GM19455 (cell line): ENCODE measurements around the gene TTYH2.

ENCODE experiments used
- ATAC-seq: cut with Tn5 transposase; IDR thresholded peaks from one replicate; pipeline ENCODE4 v1.9.1; 2021; ENCODE audit not compliant: unreplicated experiment

TTYH2 gene

GRCh38 chr17:74194682-74195081, 18.7 kb upstream of the TTYH2 start:
- no peak for ATAC-seq

GRCh38 chr17:74196541-74197317, 16.6 kb upstream of the TTYH2 start:
- no peak for ATAC-seq

GRCh38 chr17:74197801-74198200, 15.6 kb upstream of the TTYH2 start:
- no peak for ATAC-seq

- ATAC-seq = no peak
Observed at GRCh38 chr17:74198694-74199093, 14.7 kb upstream of the TTYH2 start.

- no peak for ATAC-seq
Observed at GRCh38 chr17:74199306-74200092, 13.9 kb upstream of the TTYH2 start.

DNA sequence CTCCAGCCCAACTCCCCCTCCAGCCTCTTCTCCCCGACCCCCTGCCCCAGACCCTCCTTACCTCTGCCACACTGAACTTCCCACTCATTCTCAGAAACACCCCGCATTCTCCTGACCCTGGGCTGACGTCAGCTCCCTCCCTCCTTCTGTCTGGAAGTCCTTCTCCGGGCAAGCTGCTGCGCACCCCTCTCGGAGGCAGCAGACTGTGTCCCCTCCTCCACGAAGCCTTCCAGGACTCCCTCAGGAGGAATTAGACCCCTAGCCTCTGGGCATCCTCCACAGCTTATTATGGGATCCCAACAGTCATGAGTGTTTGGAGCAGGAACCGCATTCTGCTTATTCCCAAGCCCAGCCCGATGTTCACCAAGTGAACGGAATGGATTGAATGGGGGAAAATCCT, 13.3 kb upstream of the TTYH2 start:
- no peak for ATAC-seq

DNA sequence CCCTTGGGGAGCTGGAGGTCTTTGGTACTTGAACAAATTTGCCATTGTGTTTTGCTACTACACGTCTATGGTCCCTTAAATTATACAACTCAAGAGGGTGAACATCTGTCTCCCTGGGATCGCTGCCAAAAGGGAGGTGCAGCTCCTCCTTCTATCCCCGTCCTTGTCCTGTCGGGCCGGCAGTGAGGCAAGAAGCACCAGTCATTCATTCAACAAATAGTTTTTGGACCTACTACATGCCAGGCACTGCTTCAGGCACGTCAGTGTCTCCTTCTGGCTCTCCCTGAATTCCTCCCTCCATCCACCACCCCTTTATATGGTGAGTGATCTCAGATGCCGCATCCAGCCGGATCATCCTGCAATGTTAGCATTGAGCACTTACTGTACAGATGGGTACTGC, 12.1 kb upstream of the TTYH2 start:
- ATAC-seq = no peak

- no peak for ATAC-seq
Observed at GRCh38 chr17:74201948-74202347, 11.4 kb upstream of the TTYH2 start.

DNA sequence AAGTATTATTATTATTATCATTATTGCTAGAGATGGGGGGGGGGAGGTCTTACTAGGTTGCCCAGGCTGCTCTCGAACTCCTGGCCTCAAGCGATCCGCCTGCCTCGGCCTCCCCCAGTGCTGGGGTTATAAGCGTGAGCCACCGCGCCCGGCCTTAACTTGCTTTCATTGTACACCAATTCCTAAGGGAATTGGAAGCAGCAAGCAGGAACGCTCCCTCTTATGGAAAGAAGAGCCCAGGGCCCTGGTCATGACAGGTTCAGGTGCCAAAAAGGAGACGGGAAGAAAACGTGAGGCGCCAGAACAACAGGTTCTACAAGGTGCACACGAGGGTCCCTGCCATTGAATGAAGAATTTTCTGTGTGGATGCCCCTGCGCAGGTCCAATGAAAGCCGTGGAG, 10.4 kb upstream of the TTYH2 start:
- no peak for ATAC-seq

- ATAC-seq = peak; percentile 65
Observed at GRCh38 chr17:74203439-74204240, 9.7 kb upstream of the TTYH2 start, which contains the start of gene RPL38. Gene RPL38 (plus strand): TSS chr17:74203678. CDS start chr17:74203956, 278 bp downstream.

DNA sequence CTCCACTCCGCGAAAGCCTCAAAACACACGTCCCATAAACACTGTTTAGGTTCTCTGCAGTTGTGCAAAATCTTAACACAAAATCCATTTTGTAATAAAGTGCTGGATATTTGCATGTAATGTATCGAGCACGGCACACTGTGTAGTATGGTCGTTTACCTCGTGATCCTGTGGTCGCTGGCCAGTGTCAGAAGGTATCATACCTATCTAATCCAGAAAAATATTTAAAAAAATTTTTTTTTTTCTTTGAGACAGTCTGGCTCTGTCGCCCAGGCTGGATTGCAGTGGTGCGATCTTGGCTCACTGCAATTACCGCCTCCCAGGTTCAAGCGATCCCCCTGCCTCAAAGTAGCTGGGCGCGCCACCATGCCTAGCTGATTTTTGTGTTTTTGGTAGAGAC, 8.9 kb upstream of the TTYH2 start:
- ATAC-seq = no peak

DNA sequence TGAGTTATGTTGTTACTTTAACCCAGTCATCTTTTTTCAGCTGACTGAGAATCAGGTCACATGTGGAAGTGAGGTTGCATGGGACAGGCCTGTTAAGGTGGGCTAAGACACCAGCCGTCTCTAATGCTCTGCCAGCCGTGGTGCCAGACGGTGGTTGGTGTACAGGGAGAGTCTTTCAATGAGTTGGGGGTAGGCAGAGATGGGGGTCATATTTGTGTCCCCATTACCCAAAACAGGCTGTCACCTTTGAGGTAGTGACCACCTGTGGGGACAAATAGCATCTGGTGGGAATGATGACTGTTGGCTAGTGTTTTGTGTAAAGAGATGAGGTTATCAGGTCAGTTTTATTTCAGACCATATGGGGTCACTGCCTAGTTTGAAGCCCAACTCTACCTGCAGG, 8.1 kb upstream of the TTYH2 start:
- ATAC-seq = no peak

GRCh38 chr17:74206332-74206818, 7.0 kb upstream of the TTYH2 start:
- ATAC-seq = no peak

- ATAC-seq = no peak
Observed at GRCh38 chr17:74210191-74211140, 2.9 kb upstream of the TTYH2 start.

- ATAC-seq = no peak
Observed at GRCh38 chr17:74211141-74211911, 2.0 kb upstream of the TTYH2 start.

- no peak for ATAC-seq
Observed at GRCh38 chr17:74211912-74212208, 1.5 kb upstream of the TTYH2 start.

DNA sequence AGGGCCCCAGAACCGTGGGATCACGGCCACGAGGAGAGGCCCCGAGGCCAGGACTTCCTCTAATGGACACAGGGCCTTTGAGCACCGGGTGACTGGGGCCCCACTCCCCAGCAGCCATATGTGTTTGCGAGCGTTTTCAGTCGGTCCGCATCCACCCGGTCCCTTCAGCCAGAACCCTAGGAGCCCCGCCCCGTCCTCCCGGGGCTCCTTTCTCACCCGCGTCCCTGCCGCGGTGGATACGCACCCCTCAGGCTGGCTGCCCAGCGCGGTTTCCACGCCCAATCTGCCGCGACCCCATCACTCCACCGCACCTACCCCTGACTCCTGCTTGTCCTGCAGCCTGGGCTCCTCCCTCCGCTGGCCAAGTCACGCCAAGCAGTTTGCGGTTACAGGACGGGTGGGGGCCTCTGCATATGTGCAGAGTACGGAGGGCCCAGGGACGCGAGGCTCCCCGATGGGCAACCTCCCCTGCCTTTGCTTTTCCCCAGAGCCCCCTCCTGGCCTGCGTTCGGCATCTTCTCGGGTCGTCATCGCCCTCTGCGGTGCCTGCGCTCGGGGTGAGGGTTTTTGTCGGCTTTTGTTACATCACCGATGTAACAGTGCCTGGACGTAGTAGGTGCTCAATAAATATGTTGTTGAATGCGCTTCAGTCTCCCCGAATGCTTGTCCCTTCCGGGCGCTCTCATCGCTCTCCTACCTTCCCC, 1.0 kb upstream of the TTYH2 start:
- peak; percentile 7 for ATAC-seq

DNA sequence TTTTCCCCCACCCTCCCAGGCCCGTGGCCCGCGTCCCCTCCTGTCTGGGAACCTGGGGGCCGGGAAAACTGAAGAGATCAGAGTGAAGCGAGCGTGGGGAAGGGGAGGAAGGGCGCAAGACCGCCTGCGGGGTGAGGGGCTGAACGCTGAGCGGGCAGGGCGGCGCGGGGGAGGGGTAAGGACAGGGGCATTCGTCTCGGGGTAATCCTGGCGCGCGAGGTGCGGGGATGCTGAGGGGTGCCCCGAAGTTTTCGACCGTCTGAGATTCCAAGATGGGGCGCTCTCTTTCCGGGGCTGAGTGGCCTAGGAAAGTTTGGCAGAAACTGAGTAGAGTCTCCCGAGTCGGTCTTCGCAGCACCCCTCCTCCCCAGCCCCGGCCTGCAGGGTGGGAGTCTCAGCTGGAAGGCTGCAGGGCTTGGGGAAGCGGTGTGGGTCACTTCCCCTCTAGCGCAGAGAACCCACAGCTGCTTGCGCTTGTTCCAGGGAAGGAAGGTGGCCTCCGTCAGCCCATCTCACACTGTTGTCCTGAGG, 555 bp downstream of the TTYH2 start:
- ATAC-seq = no peak
